Measurements from ENCODE around the gene RPL14.
"Not testable (repeated sequence)": the region's sequence is repeated elsewhere in the genome, so short reads cannot be mapped to it uniquely, and the experiment has no call there.

The RPL14 gene

DNA sequence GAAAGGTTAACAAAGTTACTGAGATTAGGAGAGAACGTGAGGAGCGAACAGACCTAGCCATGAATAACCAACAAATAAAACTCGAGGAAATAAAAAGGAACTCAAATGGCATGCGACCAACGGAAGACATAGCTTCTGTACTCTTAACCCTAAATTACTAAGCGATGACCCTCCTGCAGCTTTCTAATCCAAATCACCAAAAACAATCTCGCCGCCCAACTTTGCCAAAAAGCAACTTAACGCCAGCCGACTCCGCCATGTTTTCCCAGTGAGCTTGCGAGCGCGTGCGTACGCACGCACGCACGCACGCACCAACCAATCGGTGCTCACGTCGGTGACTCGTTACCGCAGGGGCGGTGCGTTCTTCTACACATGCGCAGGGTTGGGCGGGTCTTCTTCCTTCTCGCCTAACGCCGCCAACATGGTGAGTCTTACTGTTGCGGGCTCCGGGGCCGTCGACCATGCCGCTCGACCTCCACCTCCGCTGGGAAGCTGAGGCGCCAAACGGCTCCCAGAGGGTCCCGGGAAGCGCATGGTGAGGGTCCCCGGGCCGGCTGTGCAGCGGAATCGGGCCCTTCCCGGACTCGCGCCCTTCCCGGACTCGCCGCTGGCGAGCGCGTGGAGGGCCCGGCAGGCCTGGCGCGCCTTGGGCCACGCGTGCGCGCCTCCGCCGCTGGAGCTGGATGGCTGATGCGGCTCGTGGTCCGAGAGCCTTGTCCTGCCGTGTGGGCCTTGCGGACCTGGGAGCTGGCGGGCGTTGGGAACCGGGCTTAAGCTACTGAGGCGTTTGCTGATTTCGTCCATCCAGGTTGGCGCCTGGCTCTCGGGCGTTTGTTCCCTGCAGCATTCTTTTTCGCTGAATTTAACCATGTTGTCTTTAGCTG, at the start of gene RPL14:
TSS of gene RPL14 (plus strand) at position 400 of the 884 bp plus-strand sequence. CDS start at position 533, 133 bp downstream.
- peak; percentile 91 for DNase-seq (ENCODE audit: low read depth in 2 of 2, low spot score in 1 of 2)

DNA sequence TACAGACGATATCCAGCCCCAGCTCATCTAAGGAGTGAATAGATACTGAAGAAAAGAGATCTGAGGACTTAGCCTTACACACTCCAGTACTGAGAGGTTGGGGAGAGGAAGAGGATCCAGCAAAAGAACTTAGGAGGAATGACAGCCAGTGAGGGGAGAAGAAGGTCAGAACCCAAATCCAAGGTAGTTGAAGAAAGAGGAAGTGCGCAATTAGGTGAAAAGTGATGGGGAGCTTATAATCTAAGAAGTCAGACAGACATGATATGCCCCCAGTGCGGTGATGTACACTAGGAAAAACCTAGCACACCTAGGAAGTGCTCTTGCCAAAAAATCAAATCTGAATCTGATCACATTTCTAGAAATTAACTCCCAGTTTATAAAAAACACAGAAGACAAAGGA, 49.5 kb upstream of the RPL14 start:
- no peak for DNase-seq (ENCODE audit: low read depth in 2 of 2, low spot score in 1 of 2)

DNA sequence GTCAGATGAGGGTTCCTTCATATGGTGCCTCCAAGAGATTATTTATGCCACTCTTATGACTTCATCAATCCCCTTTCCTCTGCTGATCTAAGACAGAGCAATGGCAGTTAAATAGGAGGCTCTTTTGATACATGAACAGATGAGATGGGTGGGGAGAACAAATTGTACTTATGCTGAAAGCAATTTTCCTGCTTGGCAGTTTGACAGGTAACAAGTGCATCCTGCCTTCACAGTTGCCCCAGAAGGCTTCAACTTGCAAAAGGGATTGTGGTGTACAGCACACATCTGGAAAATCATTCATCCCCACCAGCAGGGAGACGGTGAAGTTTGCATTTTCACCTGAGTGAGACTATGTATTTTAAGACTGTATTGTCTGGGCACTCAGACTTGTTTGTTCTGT, 42.9 kb upstream of the RPL14 start:
- no peak for DNase-seq (ENCODE audit: low read depth in 2 of 2, low spot score in 1 of 2)

DNA sequence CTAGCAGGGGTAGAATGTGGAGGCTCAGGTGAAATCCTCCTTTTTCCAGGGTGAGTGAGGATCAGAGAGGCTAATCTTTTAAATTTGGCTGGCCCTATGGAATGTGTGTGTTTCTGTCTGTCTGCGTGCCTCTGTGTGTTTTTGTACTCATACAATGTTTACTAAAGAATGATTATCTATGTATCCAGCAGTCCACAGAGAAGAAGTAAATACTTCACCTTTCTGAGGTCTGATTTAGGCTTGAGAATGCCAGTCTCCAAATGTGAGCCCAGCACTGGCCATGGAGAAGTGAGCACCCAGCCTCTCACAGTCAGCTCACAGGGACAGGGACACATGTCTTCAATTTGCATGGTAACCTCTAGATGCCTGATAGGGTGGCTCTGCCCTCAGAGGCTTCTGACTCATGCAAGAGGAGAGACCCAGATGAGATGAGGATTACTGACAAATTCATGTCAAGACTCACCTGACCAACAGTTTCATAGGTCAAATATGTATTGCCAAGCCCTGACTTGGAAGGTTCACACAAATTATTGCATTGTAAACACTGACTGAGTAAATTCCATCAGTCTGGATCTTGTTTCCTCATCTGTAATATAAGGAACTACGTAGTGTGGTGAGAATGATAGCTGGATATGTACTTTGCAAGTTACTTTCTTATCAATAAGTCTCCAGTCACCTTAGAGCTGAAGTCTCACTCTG, 39.1 kb upstream of the RPL14 start:
- no peak for DNase-seq (ENCODE audit: low read depth in 2 of 2, low spot score in 1 of 2)

DNA sequence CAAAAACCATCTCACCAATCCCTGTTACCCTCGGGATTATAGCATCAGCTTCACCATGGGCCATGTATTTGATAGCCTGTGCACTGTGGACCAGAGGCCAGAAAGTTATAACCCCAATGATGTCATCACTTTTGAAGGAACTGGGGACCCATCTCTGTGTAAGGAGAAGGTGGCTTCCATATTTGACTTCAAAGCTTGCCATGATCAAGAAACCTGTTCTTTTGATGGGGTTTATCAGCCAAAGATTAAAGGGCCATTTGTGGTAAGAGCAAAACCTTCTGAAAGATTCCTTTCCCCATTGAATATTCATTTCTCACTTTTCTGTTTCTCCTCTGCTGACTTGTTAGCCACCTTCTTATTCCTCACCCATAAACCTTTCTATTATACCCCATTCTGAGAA, 34.3 kb upstream of the RPL14 start:
- no peak for DNase-seq (ENCODE audit: low read depth in 2 of 2, low spot score in 1 of 2)

DNA sequence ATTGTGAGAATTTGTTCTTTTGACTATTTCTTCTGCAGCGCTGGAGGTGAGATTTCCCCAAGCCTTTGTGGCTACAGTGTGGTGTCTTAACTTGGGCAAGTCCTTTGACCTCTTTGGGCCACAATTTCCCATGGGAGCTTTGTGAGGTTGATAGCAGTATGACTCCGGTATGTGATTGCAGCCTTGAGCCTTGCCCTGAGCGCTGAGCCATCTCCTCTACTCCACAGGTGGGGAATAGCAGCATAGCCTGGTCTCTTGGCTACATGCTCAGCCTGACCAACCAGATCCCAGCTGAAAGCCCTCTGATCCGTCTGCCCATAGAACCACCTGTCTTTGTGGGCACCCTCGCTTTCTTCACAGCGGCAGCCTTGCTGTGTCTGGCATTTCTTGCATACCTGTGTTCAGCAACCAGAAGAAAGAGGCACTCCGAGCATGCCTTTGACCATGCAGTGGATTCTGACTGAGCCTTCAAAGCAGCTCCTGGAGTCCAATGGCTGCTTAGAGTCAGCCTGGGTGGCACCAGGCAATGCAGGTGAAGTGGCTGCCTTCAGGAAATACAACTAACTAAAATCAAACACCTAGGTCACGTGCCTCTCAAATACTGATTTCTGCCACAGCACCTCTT, 30.0 kb upstream of the RPL14 start:
- no peak for DNase-seq (ENCODE audit: low read depth in 2 of 2, low spot score in 1 of 2)

DNA sequence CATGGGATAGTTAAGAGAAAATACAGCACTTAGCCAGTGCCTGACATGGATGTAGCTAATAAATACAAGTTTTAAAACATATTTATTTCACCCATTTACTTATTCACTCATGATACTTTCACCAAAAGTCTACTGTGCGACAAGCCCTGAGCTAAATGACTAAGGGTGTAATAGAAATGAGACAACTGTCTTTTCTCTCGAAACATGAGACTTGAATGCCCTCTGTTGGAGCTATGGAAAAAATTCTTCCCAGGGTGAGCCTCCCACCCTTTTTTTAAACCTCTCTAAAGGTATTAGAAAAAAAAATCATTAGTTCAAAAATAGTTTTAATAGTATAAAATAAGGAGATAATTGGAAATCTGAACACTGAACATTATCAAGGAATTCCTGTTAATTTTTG, 24.3 kb upstream of the RPL14 start:
- no peak for DNase-seq (ENCODE audit: low read depth in 2 of 2, low spot score in 1 of 2)

DNA sequence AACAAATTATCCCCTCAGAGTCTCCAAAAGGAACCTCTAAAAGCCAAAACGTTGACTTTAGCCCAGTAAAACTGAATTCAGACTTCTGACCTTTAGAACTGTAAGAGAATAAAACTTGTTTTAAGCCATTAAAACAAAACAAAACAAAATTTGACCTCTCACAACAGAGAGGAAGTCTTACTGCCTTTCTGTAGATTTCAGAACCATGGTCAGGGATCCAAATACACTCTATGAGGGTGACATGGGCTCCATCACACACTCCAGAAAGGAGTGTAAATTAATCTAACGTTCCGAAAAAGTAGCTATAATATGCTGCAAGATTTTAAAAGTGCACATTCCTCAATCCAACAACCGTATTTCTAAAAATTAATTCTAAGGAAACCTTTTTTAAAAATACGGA, 19.2 kb upstream of the RPL14 start:
- DNase-seq (ENCODE audit: low read depth in 2 of 2, low spot score in 1 of 2): no peak

DNA sequence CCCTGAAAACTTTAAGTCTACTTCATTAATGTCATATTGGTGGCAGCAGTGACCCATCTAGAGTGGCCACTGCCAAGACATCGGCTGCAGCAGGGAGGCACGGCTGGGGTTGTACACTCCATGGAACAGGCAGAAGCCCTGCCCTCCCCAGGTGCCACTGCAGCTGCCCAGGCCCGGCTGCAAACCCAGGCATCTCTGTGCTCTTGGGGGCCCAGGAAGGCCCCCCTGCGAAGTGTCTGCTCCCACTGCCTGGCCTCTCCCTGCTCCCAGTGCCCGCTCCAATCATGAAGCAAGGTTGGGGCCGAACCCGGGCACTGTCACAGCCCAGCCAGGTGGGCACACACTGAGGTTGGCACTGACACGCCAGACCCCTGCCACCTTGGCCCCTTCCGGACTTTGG, 12.1 kb upstream of the RPL14 start:
- no peak for DNase-seq (ENCODE audit: low read depth in 2 of 2, low spot score in 1 of 2)

DNA sequence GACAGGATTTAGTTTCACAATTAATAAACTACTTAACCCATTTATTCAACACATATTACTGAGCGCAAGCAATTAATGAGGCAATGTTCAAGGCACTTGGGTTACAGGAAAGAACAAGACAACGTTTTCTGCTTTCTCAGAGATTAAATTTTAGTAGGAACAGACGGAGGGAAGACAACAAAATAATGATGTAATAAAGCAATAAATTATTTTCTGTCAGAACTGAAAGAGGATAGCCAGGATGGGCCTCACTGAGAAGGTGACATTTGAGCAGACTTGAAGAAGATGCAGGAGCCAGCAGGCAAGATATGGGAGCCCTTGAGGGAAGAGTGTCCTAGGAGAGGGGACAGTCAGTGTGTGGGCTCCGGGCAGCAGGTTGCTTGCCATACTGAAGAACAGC, 11.3 kb upstream of the RPL14 start:
- DNase-seq (ENCODE audit: low read depth in 2 of 2, low spot score in 1 of 2): no peak

DNA sequence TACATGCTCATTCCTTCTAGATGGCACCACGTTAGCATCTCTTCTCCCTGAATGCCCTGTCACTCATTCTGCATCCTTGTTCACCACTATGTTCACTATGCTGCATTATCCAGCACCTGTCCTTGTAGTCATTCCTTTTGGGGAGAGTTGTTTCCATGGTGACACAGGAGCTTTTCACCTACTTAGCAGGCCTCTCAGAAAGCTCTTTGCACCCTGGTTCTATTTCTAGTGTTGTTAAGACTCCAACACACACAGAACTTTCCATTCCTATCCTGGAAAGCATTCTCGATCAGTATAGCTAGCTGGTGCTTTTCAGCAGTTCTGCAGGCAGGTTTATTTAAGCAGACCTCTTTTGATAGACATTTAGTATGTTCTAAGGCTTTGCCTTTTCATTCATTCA, 6.7 kb upstream of the RPL14 start:
- DNase-seq (ENCODE audit: low read depth in 2 of 2, low spot score in 1 of 2): no peak

DNA sequence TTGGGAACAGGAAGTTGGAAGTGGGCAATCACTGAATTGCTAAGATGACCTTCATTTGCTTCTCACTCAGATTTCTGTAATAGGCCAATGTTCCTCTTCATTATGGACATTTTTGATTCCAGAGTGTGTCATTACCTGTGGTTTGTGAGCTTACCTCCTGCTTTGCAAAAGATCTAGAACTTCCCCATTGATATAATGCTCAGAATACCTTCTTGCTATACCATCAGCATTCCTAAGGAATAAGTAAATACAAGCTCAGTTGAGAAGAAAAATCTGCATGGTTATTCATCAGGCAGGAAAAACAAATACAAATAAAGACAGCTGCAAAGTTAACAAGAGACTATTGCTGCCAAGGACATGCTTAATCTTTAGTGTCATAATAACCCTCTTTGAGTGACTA, 5.6 kb upstream of the RPL14 start:
- no peak for DNase-seq (ENCODE audit: low read depth in 2 of 2, low spot score in 1 of 2)

DNA sequence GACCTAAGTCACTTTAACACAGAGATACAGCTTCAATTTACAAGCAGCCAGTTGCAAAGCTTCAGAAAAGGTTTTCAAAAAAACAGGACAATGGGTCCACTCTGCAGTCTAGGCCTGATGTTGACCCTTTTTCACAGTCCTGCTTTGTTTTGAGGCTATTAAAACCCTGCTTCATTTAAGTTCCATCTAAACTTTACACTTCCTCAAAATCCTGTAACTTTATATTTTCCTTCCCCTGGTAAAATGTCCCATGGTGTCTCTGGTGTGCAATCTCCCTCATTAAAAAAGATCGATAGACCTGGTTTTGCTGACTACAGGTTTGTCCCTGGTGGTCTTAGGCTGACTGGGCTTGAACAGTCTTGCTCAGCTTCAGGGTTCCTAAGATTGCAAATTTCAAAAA, 5.1 kb upstream of the RPL14 start:
- no peak for DNase-seq (ENCODE audit: low read depth in 2 of 2, low spot score in 1 of 2)

DNA sequence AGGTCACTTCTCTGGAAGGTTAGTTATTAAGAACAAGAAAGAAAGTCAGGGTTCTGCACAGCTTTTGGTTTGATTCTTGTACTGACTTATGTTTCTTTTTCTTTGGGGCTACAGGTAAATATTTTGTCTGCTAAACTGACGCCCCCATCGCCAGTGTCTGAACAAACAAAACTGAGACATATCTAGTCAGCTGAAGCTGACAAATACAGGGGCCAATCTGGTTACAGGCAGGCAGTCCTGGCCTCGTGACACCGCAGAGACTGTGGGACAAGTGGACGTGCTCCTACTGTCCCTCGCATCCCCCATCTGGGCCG, 4.6 kb upstream of the RPL14 start:
- DNase-seq (ENCODE audit: low read depth in 2 of 2, low spot score in 1 of 2): no peak

DNA sequence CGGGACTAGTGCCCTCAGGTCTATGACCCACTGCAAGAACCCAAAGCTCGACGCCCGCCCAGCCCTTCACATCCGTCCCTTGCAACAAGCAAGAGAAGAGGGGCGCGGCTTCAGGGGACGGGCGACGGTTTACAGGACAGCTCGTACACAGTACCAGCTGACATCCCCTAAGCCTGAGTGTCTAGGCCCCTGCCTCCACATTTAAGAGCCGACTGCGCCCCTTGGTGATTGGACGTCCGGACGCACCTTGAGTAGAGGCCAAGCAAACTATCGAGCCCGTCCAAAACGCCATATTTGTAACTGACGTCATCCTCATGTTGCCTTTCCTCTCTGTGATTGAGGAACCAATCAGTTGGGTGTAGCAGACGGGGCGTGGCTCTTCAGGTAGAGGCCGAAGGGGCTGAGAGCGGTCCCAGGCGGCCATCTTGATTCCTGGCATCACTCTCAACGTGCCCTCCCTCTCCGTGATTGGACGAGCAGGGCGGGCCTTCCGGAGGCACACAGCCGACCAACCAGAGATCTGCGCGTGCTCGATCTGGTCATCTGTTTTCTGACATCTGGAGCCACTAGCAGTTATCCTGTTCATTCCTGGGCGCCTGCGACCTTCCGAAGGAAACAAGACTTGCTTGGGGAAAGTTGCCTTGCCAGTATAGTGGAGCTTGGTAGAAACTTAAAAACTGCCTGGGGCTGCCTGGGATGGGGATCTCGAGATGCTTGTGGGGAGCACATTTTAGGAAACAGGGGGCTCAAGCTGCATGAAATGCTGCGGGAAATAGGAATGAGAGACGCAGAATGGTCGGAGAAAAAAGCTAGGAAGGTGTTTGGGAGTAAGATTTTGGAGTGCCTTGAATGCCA, 4.0 kb upstream of the RPL14 start:
- DNase-seq (ENCODE audit: low read depth in 2 of 2, low spot score in 1 of 2): peak; percentile 81 to 94

DNA sequence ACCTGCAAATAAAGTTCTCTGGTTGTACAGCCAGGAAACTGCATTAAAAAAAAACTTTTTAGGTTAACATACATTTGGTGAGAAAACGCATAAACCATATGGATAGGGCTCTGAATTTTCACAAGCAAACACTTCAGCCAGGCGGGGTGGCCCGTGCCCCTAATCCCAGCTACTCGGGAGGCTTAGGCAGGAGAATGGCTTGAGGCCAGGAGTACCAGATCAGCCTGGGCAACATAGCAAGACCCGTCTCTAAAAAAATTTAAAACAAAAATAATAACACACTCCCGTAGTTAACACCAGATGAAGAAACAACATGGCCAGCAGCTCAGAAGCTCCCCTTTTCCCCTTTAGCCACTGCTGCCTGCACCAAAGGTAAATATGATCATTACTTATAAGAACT, 3.2 kb upstream of the RPL14 start:
- no peak for DNase-seq (ENCODE audit: low read depth in 2 of 2, low spot score in 1 of 2)

DNA sequence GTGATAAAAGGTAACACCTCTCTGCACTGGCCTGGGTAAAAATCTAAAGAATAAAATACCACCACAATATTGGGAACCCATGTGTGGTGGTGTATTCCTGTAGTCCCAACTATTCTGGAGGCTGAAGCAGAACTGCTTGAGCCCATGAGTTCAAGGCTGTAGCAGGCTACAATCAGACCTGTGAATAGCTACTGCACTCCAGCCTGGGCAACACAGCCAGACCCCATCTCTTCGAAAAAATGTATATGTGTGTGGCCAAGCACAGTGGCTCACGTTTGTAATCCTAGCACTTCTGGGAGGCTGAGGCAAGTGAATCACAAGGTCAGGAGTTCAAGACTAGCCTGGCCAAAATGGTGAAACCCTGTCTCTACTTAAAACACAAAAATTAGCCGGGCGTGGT, 1.8 kb upstream of the RPL14 start:
- DNase-seq (ENCODE audit: low read depth in 2 of 2, low spot score in 1 of 2): no peak

DNA sequence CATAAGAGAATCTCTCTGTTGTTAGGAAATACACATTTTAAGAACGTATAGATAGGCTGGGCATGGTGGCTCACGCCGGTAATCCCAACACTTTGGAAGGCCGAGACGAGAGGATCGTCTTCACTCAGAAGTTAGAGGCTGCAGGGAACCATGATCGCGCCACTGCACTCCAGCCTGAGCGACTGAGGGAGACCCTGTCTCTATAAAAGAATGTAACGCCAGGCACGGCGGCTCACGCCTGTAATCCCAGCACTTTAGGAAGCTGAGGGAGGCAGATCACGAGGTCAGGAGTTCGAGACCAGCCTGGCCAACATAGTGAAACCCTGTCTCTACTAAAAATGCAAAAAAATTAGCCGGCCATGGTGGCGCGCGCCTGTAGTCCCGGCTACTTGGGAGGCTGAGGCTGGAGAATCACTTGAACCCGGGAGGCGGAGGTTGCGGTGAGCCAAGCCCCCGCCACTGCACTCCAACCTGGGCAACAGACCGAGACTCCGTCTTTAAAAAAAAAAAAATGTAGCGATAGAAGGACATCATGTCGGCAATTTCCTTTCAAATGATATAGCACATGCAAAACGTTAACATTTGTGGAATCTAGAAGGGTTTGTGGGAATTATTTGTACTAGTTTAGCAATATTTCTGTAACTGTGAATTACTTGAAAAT, 730 bp upstream of the RPL14 start:
- no peak for DNase-seq (ENCODE audit: low read depth in 2 of 2, low spot score in 1 of 2)

DNA sequence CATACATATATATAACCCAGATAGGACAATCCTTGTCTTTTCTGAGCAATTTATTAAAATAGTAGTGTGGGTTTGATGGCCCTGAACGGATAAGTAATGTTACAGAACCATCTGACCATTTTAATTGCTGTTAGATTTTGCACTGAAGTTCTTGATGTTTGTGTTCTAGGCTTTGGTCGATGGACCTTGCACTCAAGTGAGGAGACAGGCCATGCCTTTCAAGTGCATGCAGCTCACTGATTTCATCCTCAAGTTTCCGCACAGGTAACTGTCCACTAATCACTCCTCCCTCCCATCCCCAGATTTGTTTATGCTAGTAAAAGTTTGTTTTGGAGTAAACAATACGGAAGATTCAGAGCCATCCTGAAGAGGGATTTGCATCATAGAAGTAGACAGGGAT, 1.3 kb downstream of the RPL14 start:
- no peak for DNase-seq (ENCODE audit: low read depth in 2 of 2, low spot score in 1 of 2)

DNA sequence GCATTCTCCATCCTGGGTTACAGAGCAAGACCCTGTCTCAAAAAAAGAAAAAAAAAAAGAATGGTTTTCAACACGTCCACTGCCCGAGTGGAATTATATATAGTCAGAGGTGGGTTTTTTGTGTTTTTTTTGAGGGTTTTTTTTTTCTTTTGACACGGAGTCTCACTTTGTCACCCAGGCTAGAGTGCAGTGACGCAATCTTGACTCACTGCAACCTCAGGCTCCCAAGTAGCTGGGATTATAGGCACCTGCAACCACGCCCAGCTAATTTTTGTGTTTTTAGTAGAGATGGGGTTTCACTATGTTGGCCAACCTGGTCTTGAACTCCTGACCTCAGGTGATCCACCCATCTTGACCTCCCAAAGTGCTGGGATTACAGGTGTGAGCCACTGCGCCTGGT, 3.3 kb downstream of the RPL14 start:
- not testable (repeated sequence) for DNase-seq (ENCODE audit: low read depth in 2 of 2, low spot score in 1 of 2)

DNA sequence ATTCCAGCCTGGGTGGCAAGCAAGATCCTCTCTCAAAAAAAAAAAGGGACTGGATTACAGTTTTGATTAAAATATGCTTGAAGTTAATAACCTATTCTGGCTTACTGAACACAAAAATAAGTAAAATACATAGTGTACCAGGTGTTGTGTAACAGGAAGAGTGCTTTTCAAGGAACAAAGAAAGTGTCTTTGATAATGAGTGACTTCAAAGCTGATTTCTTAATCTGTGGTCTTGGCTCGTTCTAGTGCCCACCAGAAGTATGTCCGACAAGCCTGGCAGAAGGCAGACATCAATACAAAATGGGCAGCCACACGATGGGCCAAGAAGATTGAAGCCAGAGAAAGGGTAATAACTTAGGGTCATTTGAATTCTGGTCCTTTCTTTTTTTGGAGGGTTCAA, 4.0 kb downstream of the RPL14 start:
- no peak for DNase-seq (ENCODE audit: low read depth in 2 of 2, low spot score in 1 of 2)
